ENCODE measurements around the gene VEGFD.

VEGFD gene

DNA sequence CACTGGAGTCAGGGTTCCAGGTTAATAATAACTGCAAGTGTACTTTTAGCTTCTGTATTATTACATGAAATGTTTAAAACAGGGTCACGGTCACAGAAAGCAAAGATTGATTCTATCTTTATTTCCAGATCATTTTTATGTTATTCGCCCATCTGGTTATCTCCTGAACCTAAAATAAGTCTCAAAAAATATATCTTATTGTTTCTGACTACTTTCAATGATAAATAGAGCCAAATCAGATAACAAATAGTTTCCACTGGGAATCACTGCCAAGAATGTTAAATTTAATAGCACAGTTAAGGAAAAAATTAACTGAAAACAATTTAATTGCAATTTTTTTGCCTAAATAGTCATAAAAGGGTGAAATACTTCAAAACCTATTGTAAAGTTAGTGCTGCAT lies 17.2 kb upstream of the VEGFD start:
- TF ChIP-seq CTCF (IDR thresholded peaks at IDR 0.05; ENCODE audit: low read depth, low read length), result no peak
- in situ Hi-C loops (cut with HindIII; ENCODE audit: low sequenced_read_pairs), result no loop called here
- no peak overlapping the region for H3K4me3 ChIP-seq (ENCODE audit: low read depth, low read length)
- no peak for DNase-seq (ENCODE audit: low read depth, low spot score)

DNA sequence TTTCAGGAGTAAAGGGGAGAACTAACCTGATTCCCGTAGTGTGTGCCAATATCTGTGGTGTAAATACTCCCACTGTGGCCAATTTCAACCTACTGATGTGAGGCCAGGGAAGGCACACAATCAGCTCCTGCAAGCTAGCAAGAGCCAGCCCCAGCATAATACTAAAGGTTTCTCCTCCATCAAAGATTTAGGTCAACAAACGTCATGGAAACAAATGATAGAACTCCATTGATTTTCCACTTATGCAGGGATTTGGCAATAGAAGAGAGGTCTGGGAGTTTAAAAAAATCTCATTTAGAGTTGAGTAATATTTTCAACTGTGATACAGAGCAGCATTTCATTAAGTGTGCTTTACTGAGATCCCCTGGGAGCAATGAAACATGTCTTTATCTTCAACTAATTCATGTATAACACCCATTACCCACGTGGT lies 15.8 kb upstream of the VEGFD start:
- no peak for DNase-seq (ENCODE audit: low read depth, low spot score)
- TF ChIP-seq CTCF (IDR thresholded peaks at IDR 0.05; ENCODE audit: low read depth, low read length), result no peak
- H3K4me3 ChIP-seq (ENCODE audit: low read depth, low read length), result no peak overlapping the region
- in situ Hi-C loops (cut with HindIII; ENCODE audit: low sequenced_read_pairs), result no loop called here

DNA sequence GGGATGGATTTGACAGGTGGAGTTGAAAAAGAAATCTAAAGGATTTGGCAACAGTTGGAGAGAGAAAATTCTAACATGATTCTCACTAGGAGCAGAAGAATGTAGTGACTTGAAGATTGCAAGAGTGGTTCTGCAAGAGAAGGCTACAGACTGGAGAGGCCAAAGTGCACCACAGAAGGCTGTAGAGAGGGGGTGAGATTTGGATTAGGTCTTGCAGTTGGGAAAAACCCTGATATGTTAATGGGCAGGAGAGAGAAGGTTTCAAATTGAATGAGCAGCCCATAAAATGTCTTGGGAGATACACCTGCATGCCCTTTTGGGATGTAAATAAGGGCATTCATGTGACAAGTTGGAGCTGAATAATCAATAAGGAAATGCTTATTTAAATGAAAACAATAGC lies 14.7 kb upstream of the VEGFD start:
- no peak overlapping the region for H3K4me3 ChIP-seq (ENCODE audit: low read depth, low read length)
- in situ Hi-C loops (cut with HindIII; ENCODE audit: low sequenced_read_pairs), result no loop called here
- TF ChIP-seq CTCF (IDR thresholded peaks at IDR 0.05; ENCODE audit: low read depth, low read length), result no peak
- DNase-seq (ENCODE audit: low read depth, low spot score), result no peak

DNA sequence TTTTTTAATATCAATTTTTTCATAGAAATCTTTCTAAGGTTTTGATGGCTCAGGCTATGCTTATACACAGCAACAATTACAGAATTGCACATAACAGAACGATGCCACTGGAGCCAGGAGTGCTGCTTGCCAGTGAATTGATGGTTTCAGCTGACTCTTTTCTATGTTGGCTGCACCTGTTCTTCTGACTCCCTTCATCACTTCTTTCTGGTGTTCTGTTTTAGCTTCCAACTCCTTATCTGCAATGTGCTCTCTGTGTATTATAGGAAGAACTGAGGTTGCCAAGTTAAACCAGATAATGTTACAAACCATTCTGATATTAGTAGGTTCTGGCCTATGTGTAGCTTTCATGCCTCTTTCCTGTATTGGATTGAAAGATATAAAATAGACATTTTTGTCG lies 11.6 kb upstream of the VEGFD start:
- in situ Hi-C loops (cut with HindIII; ENCODE audit: low sequenced_read_pairs), result no loop called here
- DNase-seq (ENCODE audit: low read depth, low spot score), result no peak
- TF ChIP-seq CTCF (IDR thresholded peaks at IDR 0.05; ENCODE audit: low read depth, low read length), result no peak
- H3K4me3 ChIP-seq (ENCODE audit: low read depth, low read length), result no peak overlapping the region

DNA sequence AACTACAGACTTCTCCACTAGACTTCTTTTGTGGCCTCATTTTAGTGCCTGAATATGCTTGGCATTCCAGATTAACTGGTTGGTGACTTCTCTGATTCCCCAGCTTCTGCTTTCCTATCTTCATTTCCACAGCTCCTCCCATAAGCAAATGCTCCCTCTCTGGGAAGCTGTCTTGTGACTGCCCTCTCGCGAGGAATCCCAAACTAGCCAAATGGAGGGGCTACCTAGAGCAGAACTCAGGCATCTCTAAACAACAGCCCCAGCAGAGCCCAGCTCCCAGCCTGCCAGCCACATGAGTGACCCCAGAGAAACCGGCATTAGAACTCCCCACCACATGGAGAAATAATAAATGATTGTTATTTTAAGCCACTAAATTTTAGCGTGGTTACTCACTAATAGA lies 7.6 kb upstream of the VEGFD start:
- no peak for TF ChIP-seq CTCF (IDR thresholded peaks at IDR 0.05; ENCODE audit: low read depth, low read length)
- in situ Hi-C loops (cut with HindIII; ENCODE audit: low sequenced_read_pairs), result no loop called here

GRCh38 chrX:15382813-15383212 lies 1.4 kb downstream of the VEGFD start:
- in situ Hi-C loops (cut with HindIII; ENCODE audit: low sequenced_read_pairs), result no loop called here
- TF ChIP-seq CTCF (IDR thresholded peaks at IDR 0.05; ENCODE audit: low read depth, low read length), result no peak
- DNase-seq (ENCODE audit: low read depth, low spot score), result no peak
- H3K4me3 ChIP-seq (ENCODE audit: low read depth, low read length), result no peak overlapping the region

More for the DNA sequence above, 7.6 kb upstream of the VEGFD start:
- no peak for DNase-seq (ENCODE audit: low read depth, low spot score)
- H3K4me3 ChIP-seq (ENCODE audit: low read depth, low read length), result no peak overlapping the region

DNA sequence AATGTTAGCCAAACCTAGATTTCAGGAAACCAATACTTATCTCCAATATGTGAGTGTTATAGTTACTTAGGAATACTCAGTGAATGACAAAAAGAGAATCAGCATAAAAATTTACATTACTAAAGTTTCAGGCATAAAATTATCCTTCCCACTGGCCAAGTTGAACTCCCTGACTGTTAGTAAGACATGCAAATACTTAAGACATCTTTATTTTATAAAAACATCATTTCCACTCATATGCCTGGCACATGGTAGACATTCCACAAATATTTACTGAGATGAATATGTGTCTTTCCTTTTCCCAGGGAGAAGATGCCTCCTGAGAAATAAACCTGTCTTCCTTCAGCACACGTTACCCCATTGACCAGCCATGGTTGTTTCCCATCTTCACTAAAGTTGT lies 7.3 kb downstream of the VEGFD start:
- no peak for DNase-seq (ENCODE audit: low read depth, low spot score)
- in situ Hi-C loops (cut with HindIII; ENCODE audit: low sequenced_read_pairs), result no loop called here
- TF ChIP-seq CTCF (IDR thresholded peaks at IDR 0.05; ENCODE audit: low read depth, low read length), result no peak
- no peak overlapping the region for H3K4me3 ChIP-seq (ENCODE audit: low read depth, low read length)

Data from astrocyte of the spinal cord (primary cell).